ENCODE measurements around the gene DENND2C.
"Not testable (repeated sequence)": the region's sequence is repeated elsewhere in the genome, so short reads cannot be mapped to it uniquely, and the experiment has no call there.

Gene DENND2C

DNA sequence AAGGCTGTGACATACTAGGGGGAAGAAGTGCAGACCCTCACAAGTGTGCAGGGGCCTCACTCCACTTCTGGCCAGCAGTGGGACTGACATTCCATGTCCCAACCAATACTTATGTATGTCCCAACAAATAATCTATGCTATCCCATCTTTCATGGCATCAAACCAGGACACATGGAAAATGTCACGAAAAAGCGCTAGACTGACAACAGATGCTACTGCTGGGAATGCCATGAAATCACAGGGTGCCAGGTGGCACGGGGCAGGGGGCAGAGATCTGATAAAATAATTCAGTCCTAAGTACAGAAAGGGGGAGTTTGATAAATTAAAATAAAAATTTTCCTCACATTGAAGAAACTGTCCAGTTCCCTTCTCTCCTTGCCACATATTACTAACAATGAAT, 60.8 kb downstream of the DENND2C start:
- no peak for DNase-seq (ENCODE audit: low read depth in 2 of 2)

GRCh38 chr1:114607223-114607622, 62.6 kb downstream of the DENND2C start:
- DNase-seq (ENCODE audit: low read depth in 2 of 2) = no peak

- no peak for DNase-seq (ENCODE audit: low read depth in 2 of 2)
These were observed 71.9 kb downstream of the DENND2C start for GRCh38 chr1:114597949-114598348.

GRCh38 chr1:114595602-114596001, 74.2 kb downstream of the DENND2C start:
- no peak for DNase-seq (ENCODE audit: low read depth in 2 of 2)

GRCh38 chr1:114594046-114594445, 75.8 kb downstream of the DENND2C start:
- no peak for DNase-seq (ENCODE audit: low read depth in 2 of 2)

GRCh38 chr1:114589122-114589521, 80.7 kb downstream of the DENND2C start:
- DNase-seq (ENCODE audit: low read depth in 2 of 2) = no peak

- no peak for DNase-seq (ENCODE audit: low read depth in 2 of 2)
These were observed 81.6 kb downstream of the DENND2C start for GRCh38 chr1:114588196-114588689.

GRCh38 chr1:114587203-114587991, 82.5 kb downstream of the DENND2C start:
- DNase-seq (ENCODE audit: low read depth in 2 of 2) = no peak

DNA sequence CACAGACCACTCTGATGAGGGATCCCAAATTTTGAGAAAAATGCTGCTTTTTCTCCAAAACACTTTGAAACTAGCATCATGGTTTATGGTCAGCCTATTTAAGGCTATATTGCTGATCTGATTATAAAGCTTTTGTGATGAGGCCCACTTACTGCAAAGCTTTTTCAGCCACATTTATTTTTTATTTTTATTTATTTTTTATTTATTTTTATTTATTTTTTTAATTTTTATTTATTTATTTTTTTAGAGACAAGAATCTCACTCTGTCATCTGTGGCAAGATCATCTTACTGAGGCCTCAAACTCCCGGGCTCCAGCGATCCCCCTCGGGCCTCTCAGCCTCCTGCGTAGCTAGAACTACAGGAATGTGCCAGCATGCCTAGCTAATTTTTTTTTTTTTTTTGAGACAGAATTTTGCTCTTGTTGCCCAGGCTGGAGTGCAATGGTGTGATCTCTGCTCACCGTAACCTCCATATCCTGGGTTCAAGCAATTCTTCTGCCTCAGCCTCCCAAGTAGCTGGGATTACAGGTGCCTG, 83.3 kb downstream of the DENND2C start:
- DNase-seq (ENCODE audit: low read depth in 2 of 2) = no peak

DNA sequence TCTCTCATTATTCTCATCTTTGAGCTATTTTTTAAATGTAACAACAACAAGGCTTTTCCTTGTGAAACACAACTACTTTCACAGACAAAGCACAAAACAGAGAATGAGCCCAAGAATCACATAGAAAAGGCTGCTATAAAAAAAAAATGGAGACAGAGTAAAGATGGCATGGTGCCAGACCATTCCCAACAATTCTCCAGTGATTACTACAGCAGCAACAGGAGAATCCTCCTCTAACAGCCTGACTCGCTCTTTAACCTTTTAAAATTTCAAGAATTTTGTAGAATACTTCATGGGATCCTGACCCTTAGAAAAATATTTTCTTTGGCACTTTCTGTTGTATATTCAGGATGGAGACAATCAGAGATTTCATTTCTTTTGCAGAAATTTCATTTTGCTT, 84.6 kb downstream of the DENND2C start:
- DNase-seq (ENCODE audit: low read depth in 2 of 2) = no peak

GRCh38 chr1:114581335-114582287, 88.2 kb downstream of the DENND2C start, which contains the start of gene BCAS2:
Gene BCAS2, minus strand, starts transcription at chr1:114581615. Its CDS starts 24 bp downstream, at chr1:114581591.
- DNase-seq (ENCODE audit: low read depth in 2 of 2) = peak; percentile 83 to 90

DNA sequence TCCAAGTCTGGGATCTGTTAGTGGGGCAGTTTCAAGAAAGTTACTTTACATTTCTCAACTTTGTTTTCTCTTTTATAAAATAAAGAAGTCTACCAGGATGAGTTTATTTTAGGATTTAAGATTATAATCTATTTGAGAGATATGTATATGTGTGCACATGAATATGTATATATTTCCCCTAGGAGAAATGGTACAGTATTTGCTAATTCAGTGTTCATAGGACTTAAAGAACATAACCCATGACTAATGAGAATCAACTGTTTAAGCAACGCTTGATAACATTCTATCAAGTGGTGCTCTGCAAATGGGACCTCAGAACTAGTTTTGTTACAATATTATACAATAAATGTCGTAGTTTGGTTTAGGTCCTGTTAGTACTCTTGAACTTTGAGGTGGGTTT, 95.5 kb downstream of the DENND2C start:
- no peak for DNase-seq (ENCODE audit: low read depth in 2 of 2)

DNA sequence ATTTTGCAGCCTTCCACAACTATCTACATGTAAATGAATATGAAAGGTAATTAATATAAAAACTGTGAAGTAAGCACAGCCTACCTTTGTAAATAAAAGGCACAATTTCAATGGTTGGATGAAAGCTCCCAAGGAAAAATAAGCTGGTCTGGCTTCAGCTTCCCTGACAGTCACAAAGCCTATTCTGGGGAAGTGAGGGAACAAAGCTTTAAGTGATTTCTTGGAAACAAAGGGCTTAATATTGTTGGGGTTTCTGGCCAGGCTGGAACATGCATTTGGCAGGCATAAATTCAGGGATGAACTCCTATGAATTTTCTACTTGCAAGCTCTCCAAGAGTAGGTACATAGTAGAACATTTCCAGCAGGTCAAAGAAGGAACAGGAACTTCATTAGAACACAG, 105.7 kb downstream of the DENND2C start:
- no peak for DNase-seq (ENCODE audit: low read depth in 2 of 2)

DNA sequence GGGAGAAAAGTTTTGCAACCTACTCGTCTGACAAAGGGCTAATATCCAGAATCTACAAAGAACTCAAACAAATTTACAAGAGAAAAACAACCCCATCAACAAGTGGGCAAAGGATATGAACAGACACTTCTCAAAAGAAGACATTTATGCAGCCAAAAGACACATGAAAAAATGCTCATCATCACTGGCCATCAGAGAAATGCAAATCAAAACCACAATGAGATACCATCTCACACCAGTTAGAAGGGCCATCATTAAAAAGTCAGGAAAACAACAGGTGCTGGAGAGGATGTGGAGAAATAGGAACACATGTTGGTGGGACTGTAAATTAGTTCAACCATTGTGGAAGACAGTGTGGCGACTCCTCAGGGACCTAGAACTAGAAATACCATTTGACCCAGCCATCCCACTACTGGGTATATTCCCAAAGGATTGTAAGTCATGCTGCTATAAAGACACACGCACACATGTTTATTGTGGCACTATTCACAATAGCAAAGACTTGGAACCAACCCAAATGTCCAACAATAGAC, 106.8 kb downstream of the DENND2C start:
- DNase-seq (ENCODE audit: low read depth in 2 of 2) = not testable (repeated sequence)

DNA sequence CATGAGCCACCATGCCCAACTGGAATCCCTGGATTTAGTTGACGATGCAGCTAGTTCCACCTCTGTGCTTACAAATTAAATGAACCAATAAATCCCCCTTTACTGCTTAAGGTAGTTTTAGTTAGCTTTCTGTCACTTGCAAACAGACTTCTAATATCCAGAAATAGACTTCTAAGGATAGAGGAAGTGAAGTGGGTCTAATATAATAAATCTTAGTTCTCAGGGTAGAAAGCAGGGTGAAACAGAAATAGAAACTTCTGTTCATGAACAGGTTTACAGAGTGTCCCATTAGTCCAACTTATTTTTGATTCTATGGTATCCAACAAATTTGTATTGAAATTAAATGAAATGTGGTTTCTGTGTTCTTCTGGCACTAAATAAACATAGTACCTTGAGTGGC, 108.5 kb downstream of the DENND2C start:
- no peak for DNase-seq (ENCODE audit: low read depth in 2 of 2)

GRCh38 chr1:114559356-114559755, 110.5 kb downstream of the DENND2C start:
- no peak for DNase-seq (ENCODE audit: low read depth in 2 of 2)

GRCh38 chr1:114558544-114558943, 111.3 kb downstream of the DENND2C start:
- DNase-seq (ENCODE audit: low read depth in 2 of 2) = no peak

GRCh38 chr1:114554577-114554976, 115.3 kb downstream of the DENND2C start:
- no peak for DNase-seq (ENCODE audit: low read depth in 2 of 2)

GRCh38 chr1:114552106-114552639, 117.7 kb downstream of the DENND2C start:
- no peak for DNase-seq (ENCODE audit: low read depth in 2 of 2)

GRCh38 chr1:114551400-114551799, 118.4 kb downstream of the DENND2C start:
- DNase-seq (ENCODE audit: low read depth in 2 of 2) = no peak

DNA sequence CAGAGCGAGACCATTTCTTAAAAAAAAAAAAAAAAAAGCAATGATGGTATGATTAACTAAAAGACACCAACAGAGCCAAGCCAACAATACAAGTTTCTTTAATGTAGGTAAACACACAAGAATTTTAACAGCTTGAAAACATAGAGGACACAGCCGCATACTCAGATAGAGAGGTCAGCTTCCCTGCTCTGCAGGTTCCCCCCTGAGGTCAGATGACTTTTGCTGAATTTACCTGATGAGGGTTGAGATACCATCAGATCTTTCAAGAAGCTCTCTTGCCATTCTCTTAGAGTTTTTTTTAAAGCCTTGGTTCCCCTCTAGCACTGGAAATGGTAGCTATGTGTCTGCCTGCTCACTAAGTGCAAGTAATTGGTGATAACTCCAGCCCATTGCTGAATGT, 119.5 kb downstream of the DENND2C start:
- no peak for DNase-seq (ENCODE audit: low read depth in 2 of 2)

- DNase-seq (ENCODE audit: low read depth in 2 of 2) = no peak
These were observed 120.7 kb downstream of the DENND2C start for GRCh38 chr1:114549137-114549536.

Data from activated CD4-positive, alpha-beta T cell treated with anti-CD3 and anti-CD28 coated beads for 24 hours (primary cell).